Hepatocyte (in vitro differentiated cells): ENCODE data around the gene TBC1D25. TPM values are rescaled to one million over a fixed set of nuclear protein-coding genes. Genes with fewer than 3 reads are reported as not detected.

Experiments used
- DNase-seq: peaks from one replicate; pipeline ENCODE4 v3.0.0-alpha.2; 2016; ENCODE audit warnings: low spot score
- H2AFZ ChIP-seq: fragments of 200-600 bp; sonication (generic); 2 replicates; pipeline ENCODE4 v1.6.0; 2016; ENCODE audit warnings: antibody characterized with exemption, mild to moderate bottlenecking
- H3K27ac ChIP-seq: fragments of 200-600 bp; sonication (generic); 2 replicates; pipeline ENCODE4 v1.5.1; 2016; ENCODE audit warnings: mild to moderate bottlenecking
- H3K27me3 ChIP-seq: fragments of 200-600 bp; sonication (generic); 2 replicates; pipeline ENCODE4 v1.6.1; 2016
- H3K36me3 ChIP-seq: fragments of 200-600 bp; sonication (generic); replicated peaks from 2 replicates; pipeline ENCODE4 v1.5.1; 2016; ENCODE audit warnings: low read depth; ENCODE audit not compliant: insufficient read depth
- H3K4me1 ChIP-seq: fragments of 200-600 bp; sonication (generic); 2 replicates; pipeline ENCODE4 v1.5.1; 2016; ENCODE audit warnings: mild to moderate bottlenecking, moderate library complexity; ENCODE audit not compliant: insufficient read depth
- H3K4me2 ChIP-seq: fragments of 200-600 bp; sonication (generic); 2 replicates; pipeline ENCODE4 v1.6.0; 2016
- H3K4me3 ChIP-seq: fragments of 200-600 bp; sonication (generic); 2 replicates; pipeline ENCODE4 v1.5.1; 2016; ENCODE audit warnings: mild to moderate bottlenecking
- H3K79me2 ChIP-seq: fragments of 200-600 bp; sonication (generic); 2 replicates; pipeline ENCODE4 v1.6.0; 2017; ENCODE audit warnings: mild to moderate bottlenecking
- H3K9me2 ChIP-seq: fragments of 200-600 bp; sonication (generic); replicated peaks from 2 replicates; pipeline ENCODE4 v1.6.0; 2017; ENCODE audit warnings: mild to moderate bottlenecking; ENCODE audit not compliant: insufficient read depth
- H3K9me3 ChIP-seq: fragments of 200-600 bp; sonication (generic); 2 replicates; pipeline ENCODE4 v1.5.1; 2016; ENCODE audit warnings: low read depth, mild to moderate bottlenecking
- H4K20me1 ChIP-seq: fragments of 200-600 bp; sonication (generic); 2 replicates; pipeline ENCODE4 v1.6.0; 2016; ENCODE audit warnings: mild to moderate bottlenecking; ENCODE audit not compliant: insufficient read depth, poor library complexity, severe bottlenecking
- EZH2 ChIP-seq: fragments of 200-600 bp; sonication (generic); IDR thresholded peaks from 2 replicates; pipeline ENCODE4 v1.6.1; 2016; ENCODE audit warnings: antibody characterized with exemption, mild to moderate bottlenecking, borderline replicate concordance
- EZH2phosphoT487 ChIP-seq: fragments of 200-600 bp; sonication (generic); IDR thresholded peaks from one replicate; pipeline ENCODE4 v1.6.1; 2018; ENCODE audit warnings: antibody characterized with exemption, mild to moderate bottlenecking, low read depth, moderate library complexity; ENCODE audit not compliant: unreplicated experiment, severe bottlenecking
- WGBS: methylation state at CpG from one replicate; pipeline ENCODE4 v1.1.6; 2016; ENCODE audit warnings: low lambda C conversion rate; ENCODE audit errors: missing lambda C conversion rate; 5-methylcytosine and 5-hydroxymethylcytosine counted together
- polyA plus RNA-seq: library from polyadenylated mRNA; unstranded; fragments of >200 nt; fragmentation: Nextera tagmentation; extraction: Ambion mirVana; gene quantifications from 2 replicates; pipeline ENCODE4 v1.2.1, GENCODE V29; 2016
- total RNA-seq: library from RNA; depleted of rRNA; stranded (reverse); fragments of >200 nt; gene quantifications from 2 replicates; pipeline ENCODE4 v1.2.3, GENCODE V29; 2014
- TF ChIP-seq, protein P1 (sequence below): fragments of 200-600 bp; sonication (generic); IDR thresholded peaks from 2 replicates; pipeline ENCODE4 v1.5.1; 2016; ENCODE audit warnings: antibody characterized with exemption, mild to moderate bottlenecking; ENCODE audit not compliant: poor library complexity

Gene TBC1D25
- total and polyA plus RNA-seq, 2 experiments from 2014 or later = 4.5 to 11.2 TPM

- H3K4me2 ChIP-seq = no peak overlapping the region
These were observed 47.7 kb upstream of the TBC1D25 start for GRCh38 chrX:48491809-48492208.

GRCh38 chrX:48492293-48492910, 47.1 kb upstream of the TBC1D25 start:
- Histone ChIP-seq H3K9me2 (no peaks in the 10 kb centered on the region), H3K27ac (no peak overlapping the region), H3K27me3 (no peaks in the 10 kb centered on the region), H3K4me3 (no peak overlapping the region), H3K79me2 (no peaks in the 10 kb centered on the region), H4K20me1 (no peaks in the 10 kb centered on the region), H3K9me3 (no peaks in the 10 kb centered on the region), H2AFZ (no peak overlapping the region), H3K4me1 (no peaks in the 10 kb centered on the region), H3K36me3 (no peaks in the 10 kb centered on the region), H3K4me2 (no peak overlapping the region)
- 76% methylated on average over 7 of the region's 7 CpGs for WGBS
- TF ChIP-seq, protein P1, sequence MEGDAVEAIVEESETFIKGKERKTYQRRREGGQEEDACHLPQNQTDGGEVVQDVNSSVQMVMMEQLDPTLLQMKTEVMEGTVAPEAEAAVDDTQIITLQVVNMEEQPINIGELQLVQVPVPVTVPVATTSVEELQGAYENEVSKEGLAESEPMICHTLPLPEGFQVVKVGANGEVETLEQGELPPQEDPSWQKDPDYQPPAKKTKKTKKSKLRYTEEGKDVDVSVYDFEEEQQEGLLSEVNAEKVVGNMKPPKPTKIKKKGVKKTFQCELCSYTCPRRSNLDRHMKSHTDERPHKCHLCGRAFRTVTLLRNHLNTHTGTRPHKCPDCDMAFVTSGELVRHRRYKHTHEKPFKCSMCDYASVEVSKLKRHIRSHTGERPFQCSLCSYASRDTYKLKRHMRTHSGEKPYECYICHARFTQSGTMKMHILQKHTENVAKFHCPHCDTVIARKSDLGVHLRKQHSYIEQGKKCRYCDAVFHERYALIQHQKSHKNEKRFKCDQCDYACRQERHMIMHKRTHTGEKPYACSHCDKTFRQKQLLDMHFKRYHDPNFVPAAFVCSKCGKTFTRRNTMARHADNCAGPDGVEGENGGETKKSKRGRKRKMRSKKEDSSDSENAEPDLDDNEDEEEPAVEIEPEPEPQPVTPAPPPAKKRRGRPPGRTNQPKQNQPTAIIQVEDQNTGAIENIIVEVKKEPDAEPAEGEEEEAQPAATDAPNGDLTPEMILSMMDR = no peak
- TF ChIP-seq EZH2 (no peak), EZH2phosphoT487 (no peak)
- no peak for DNase-seq

More at GRCh38 chrX:48491809-48492208, 47.7 kb upstream of the TBC1D25 start:
- H4K20me1 ChIP-seq = no peaks in the 10 kb centered on the region
- no peaks in the 10 kb centered on the region for H3K36me3 ChIP-seq
- no peaks in the 10 kb centered on the region for H3K79me2 ChIP-seq
- TF ChIP-seq EZH2phosphoT487 = no peak
- TF ChIP-seq, protein P1 = no peak
- no peak for TF ChIP-seq EZH2
- no peak overlapping the region for H3K27ac ChIP-seq
- H3K4me1 ChIP-seq = no peaks in the 10 kb centered on the region
- H3K9me2 ChIP-seq = no peaks in the 10 kb centered on the region
- no peak overlapping the region for H3K4me3 ChIP-seq
- no peak overlapping the region for H2AFZ ChIP-seq
- WGBS = 92% methylated on average over 9 of the region's 9 CpGs
- no peaks in the 10 kb centered on the region for H3K27me3 ChIP-seq
- no peaks in the 10 kb centered on the region for H3K9me3 ChIP-seq
- no peak for DNase-seq

DNA sequence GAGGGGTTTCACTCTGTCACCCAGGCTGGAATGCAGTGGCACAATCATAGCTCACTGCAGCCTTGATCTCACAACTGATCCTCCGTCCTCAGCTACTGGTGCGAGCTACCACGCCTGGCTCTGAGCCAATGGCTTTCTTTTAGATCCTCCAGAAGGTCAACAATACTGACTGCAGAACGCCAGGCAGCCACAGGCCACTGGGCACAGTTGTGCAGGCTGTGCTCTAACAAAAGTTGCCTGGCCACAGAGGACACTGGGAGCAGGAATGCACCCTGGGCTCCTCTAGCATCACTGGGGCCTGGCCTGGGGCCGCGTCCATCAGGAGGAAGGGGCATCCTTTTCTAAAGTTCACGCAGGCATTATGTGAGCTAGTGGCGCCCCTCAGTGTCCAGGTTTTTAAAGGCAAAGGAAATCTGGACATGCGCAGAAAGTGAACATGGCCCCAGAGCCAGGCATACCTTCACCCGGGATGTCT, 45.6 kb upstream of the TBC1D25 start:
- Histone ChIP-seq H3K9me3 (no peaks in the 10 kb centered on the region), H3K36me3 (no peaks in the 10 kb centered on the region), H2AFZ (no peak overlapping the region), H3K4me3 (no peak overlapping the region), H3K9me2 (no peaks in the 10 kb centered on the region), H3K4me1 (no peaks in the 10 kb centered on the region), H3K79me2 (no peaks in the 10 kb centered on the region), H3K27ac (no peak overlapping the region), H3K27me3 (no peaks in the 10 kb centered on the region), H4K20me1 (no peaks in the 10 kb centered on the region), H3K4me2 (no peak overlapping the region)
- peak; percentile 52 for DNase-seq
- TF ChIP-seq EZH2 (no peak), EZH2phosphoT487 (no peak)
- TF ChIP-seq, protein P1 = peak; percentile 41
- 58% methylated on average over 10 of the region's 10 CpGs for WGBS
